Gastrocnemius medialis (tissue), 4 donors: ENCODE results near the gene LRMDA. TPM values are rescaled to one million over a fixed set of nuclear protein-coding genes. Genes with fewer than 3 reads are reported as not detected.

Experiments
- ATAC-seq, 2 donors: fragments of 150-250 bp; one replicate each; pipeline ENCODE4 v1.9.1; 2016
- DNase-seq, 2 donors: peaks; one replicate each; pipeline ENCODE4 v3.0.0-alpha.2; 2019
- H3K27ac ChIP-seq, 4 donors: fragments of 200-600 bp; sonication (generic); 1 replicate in 1 of 4; 2 replicates in 3 of 4; pipeline ENCODE4 v1.5.1; 2016 to 2018; ENCODE audit warnings: mild to moderate bottlenecking in 2 of 4, moderate library complexity in 1 of 4
- H3K27me3 ChIP-seq, 3 donors: fragments of 200-600 bp; sonication (generic) in 2 of 3; 1 replicate in 1 of 3; 2 replicates in 2 of 3; pipeline versions ENCODE4 v1.5.1 to v1.6.0; 2016 to 2019; ENCODE audit warnings: mild to moderate bottlenecking in 1 of 3, moderate library complexity in 1 of 3
- H3K36me3 ChIP-seq, 2 donors: fragments of 200-600 bp; sonication (generic) in 1 of 2; one replicate each; pipeline ENCODE4 v1.5.1; 2017 to 2018
- H3K4me1 ChIP-seq, 2 donors: fragments of 200-600 bp; sonication (generic) in 1 of 2; one replicate each; pipeline ENCODE4 v1.5.1; 2016 to 2017; ENCODE audit warnings: mild to moderate bottlenecking in 2 of 2
- H3K4me3 ChIP-seq, 4 donors: fragments of 200-600 bp; sonication (generic) in 3 of 4; 1 replicate in 1 of 4; 2 replicates in 3 of 4; pipeline ENCODE4 v1.5.1; 2016 to 2019; ENCODE audit warnings: mild to moderate bottlenecking in 2 of 4
- H3K9me3 ChIP-seq, 3 donors: fragments of 200-600 bp; sonication (generic) in 2 of 3; 1 replicate in 1 of 3; 2 replicates in 2 of 3; pipeline ENCODE4 v1.5.1; 2016 to 2019
- POLR2A ChIP-seq, 2 donors: fragments of 450-650 bp; IDR thresholded peaks; one replicate each; pipeline ENCODE4 v1.6.1; 2017; ENCODE audit warnings: antibody characterized with exemption in 2 of 2, mild to moderate bottlenecking in 2 of 2, moderate library complexity in 2 of 2
- in situ Hi-C, 4 donors: fragments of 200-750 bp; cut with MboI; loops; one replicate each; pipeline versions ENCODE4 v1.15.0 to v1.8.0; 2017; ENCODE audit warnings: low sequenced_read_pairs in 4 of 4
- intact Hi-C: fragments of 100-400 bp; cut with DNase I; formaldehyde crosslinking; loops from one replicate; pipeline ENCODE4 v1.15.1; 2023; ENCODE audit warnings: low total_unique reads
- total RNA-seq, 4 donors: library from RNA; depleted of rRNA; stranded (reverse); fragments of >200 nt; gene quantifications; one replicate each; pipeline versions ENCODE4 v1.1.0 to v1.2.3, GENCODE V29; 2016
- TF ChIP-seq, protein P1 (sequence below), 5 experiments: fragments of 450-650 bp in 3 of 5; fragments of 200-600 bp in 2 of 5; sonication (generic) in 2 of 5; IDR thresholded peaks in 4 of 5; conservative IDR thresholded peaks in 1 of 5; 1 replicate in 4 of 5; 2 replicates in 1 of 5; pipeline ENCODE4 v1.5.1; 2016 to 2019; ENCODE audit warnings: antibody characterized with exemption in 5 of 5, mild to moderate bottlenecking in 3 of 5, moderate library complexity in 3 of 5

Gene LRMDA
- total RNA-seq, 4 donors from 2014 or later, result 0.80 to 4.5 (median 1.4) TPM

DNA sequence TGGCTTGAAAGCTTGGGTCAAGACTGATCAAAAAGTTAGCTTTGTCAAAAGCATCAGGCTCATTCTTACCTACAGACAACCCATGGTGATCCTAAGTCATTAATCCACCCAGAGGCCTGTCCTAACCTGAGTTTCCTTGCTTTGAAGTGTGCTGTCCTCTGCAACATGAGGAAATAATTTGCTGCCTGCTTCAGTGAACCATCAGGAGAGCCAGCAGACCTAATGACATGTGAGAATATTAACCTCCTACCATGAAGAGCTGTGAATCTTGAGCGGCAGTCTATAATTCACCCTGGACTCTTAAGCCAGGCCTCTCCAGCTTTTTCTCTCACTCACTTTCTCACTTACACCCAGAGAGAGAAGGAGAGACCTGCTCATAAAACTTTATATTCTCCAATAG lies 590.0 kb downstream of the LRMDA start:
- ATAC-seq, result no peak
- in situ Hi-C loops, result no loop called here
- intact Hi-C loops, result no loop called here
- no peaks in the 10 kb centered on the region for H3K4me1 ChIP-seq
- no peaks in the 10 kb centered on the region for H3K27me3 ChIP-seq
- TF ChIP-seq, protein P1, sequence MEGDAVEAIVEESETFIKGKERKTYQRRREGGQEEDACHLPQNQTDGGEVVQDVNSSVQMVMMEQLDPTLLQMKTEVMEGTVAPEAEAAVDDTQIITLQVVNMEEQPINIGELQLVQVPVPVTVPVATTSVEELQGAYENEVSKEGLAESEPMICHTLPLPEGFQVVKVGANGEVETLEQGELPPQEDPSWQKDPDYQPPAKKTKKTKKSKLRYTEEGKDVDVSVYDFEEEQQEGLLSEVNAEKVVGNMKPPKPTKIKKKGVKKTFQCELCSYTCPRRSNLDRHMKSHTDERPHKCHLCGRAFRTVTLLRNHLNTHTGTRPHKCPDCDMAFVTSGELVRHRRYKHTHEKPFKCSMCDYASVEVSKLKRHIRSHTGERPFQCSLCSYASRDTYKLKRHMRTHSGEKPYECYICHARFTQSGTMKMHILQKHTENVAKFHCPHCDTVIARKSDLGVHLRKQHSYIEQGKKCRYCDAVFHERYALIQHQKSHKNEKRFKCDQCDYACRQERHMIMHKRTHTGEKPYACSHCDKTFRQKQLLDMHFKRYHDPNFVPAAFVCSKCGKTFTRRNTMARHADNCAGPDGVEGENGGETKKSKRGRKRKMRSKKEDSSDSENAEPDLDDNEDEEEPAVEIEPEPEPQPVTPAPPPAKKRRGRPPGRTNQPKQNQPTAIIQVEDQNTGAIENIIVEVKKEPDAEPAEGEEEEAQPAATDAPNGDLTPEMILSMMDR (IDR thresholded peaks at IDR 0.05 in 4 of 5, conservative IDR thresholded peaks at IDR 0.05 in 1 of 5), result no peak
- no peak for TF ChIP-seq POLR2A (IDR thresholded peaks at IDR 0.05)
- DNase-seq, result no peak
- H3K27ac ChIP-seq, result no peak overlapping the region
- H3K36me3 ChIP-seq, result no peaks in the 10 kb centered on the region
- no peak overlapping the region for H3K4me3 ChIP-seq
- H3K9me3 ChIP-seq, result no peaks in the 10 kb centered on the region

DNA sequence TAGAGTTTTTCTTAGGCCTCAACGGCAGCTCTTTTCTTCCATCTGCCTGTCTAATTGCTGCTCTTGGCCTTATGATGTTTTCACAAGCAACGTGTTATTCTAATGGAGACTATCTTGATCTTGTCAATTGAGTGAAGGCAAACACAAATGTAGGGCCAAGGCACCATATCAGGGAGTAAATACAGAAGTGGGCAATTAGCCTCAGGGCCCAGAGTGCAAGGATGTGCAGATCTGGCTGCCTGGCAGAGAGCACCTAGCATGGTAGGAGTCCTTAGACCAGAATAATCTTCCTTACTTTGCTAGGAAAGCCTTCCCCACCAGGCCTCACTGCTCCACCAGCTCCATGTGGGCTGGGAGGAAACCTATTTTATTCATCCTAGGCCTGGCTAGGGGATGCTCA lies 590.9 kb downstream of the LRMDA start:
- DNase-seq, result no peak
- H3K4me1 ChIP-seq, result no peaks in the 10 kb centered on the region
- no peaks in the 10 kb centered on the region for H3K36me3 ChIP-seq
- in situ Hi-C loops (no loop called here), intact Hi-C loops (no loop called here)
- H3K27ac ChIP-seq, result no peak overlapping the region
- no peak overlapping the region for H3K4me3 ChIP-seq
- no peak for TF ChIP-seq POLR2A (IDR thresholded peaks at IDR 0.05)
- TF ChIP-seq, protein P1 (IDR thresholded peaks at IDR 0.05 in 4 of 5, conservative IDR thresholded peaks at IDR 0.05 in 1 of 5), result no peak
- no peak for ATAC-seq
- H3K9me3 ChIP-seq, result no peaks in the 10 kb centered on the region
- no peaks in the 10 kb centered on the region for H3K27me3 ChIP-seq

DNA sequence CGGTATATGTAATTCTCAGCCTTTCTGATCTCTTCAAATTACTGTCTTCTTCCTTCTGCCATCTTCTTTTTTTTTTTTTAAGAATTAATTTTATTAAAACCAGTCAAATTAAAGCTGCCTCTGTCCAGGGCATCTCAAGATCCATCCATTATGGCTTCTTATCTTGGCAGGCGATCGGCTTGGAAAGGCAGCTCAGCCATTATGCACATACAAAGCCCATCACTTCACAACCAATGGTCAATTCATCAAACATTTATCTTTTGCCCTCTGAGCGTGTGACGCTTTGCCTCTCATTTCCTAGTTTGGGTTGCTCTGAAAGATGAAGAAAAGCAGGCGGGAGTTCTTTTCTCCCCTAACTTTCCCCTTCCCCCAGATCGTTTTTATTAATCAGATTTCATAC lies 591.6 kb downstream of the LRMDA start:
- Histone ChIP-seq H3K27ac (no peak overlapping the region), H3K4me3 (no peak overlapping the region), H3K9me3 (no peaks in the 10 kb centered on the region), H3K27me3 (no peaks in the 10 kb centered on the region), H3K36me3 (no peaks in the 10 kb centered on the region), H3K4me1 (no peaks in the 10 kb centered on the region)
- intact Hi-C loops, result no loop called here
- DNase-seq, result no peak
- ATAC-seq, result no peak
- TF ChIP-seq POLR2A (IDR thresholded peaks at IDR 0.05), result no peak
- TF ChIP-seq, protein P1 (IDR thresholded peaks at IDR 0.05 in 4 of 5, conservative IDR thresholded peaks at IDR 0.05 in 1 of 5), result no peak
- in situ Hi-C loops, result no loop called here

DNA sequence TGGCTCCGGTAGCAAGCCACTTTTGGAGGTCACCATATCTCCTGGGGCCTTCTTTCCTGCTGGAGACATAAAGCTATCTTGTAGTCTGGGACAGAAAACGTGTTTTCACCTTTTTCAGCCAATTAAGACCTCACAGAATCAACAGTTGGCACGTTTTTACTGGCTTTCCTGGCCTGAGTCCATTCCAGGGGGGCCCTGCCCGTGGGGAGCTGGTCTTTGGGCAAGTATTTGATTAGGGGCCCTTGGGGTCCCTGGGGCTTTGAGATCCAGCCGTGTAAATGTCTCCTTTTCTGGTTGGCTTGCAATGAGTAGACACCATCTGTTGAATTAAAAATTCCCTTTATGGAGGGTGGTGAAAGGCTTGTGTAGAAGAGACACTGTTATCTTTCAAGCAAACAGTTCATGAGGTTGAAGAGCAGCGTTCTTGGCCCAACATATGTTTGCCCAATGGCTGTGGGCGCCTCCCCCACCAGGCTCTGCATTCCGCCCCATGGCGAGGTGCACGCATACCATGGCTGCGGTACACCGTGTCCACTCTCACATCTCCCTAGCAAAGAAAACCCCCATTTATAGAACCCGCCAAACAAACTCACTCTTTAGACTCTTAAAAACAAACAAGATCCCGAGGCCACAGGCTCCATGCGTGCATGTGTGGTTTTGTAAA lies 593.2 kb downstream of the LRMDA start:
- TF ChIP-seq, protein P1 (IDR thresholded peaks at IDR 0.05 in 4 of 5, conservative IDR thresholded peaks at IDR 0.05 in 1 of 5), result no peak
- no peak for TF ChIP-seq POLR2A (IDR thresholded peaks at IDR 0.05)
- H3K4me1 ChIP-seq, result no peaks in the 10 kb centered on the region
- no peaks in the 10 kb centered on the region for H3K36me3 ChIP-seq
- H3K27ac ChIP-seq, result no peak overlapping the region
- H3K27me3 ChIP-seq, result no peaks in the 10 kb centered on the region
- in situ Hi-C loops (loop anchor here in 1 of 4 donors (25.0 kb wide), 1 partner anchor 637 kb away; no protein-coding TSS in a partner anchor), intact Hi-C loops (no loop called here)
- no peaks in the 10 kb centered on the region for H3K9me3 ChIP-seq
- no peak for DNase-seq
- H3K4me3 ChIP-seq, result no peak overlapping the region
- no peak for ATAC-seq

DNA sequence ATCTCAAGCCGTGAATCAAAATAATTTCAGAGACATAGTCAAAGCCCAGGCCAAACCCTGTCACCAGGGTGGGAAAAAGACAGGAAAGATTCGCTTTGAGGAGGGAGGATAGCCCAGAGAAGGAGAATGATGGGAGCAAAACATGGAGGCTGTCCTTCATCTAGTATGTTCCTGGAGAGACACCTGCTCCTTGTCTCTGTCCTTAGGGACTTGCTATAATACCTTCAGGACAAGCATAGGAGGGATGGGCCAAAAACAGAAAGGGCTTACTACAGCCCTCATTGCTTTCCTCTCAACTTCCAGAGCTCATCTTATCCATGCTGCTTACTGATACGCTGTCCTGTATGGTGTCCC lies 593.7 kb downstream of the LRMDA start:
- H3K4me1 ChIP-seq, result no peaks in the 10 kb centered on the region
- H3K27ac ChIP-seq, result no peak overlapping the region
- intact Hi-C loops, result no loop called here
- no peak for ATAC-seq
- H3K4me3 ChIP-seq, result no peak overlapping the region
- no peak for DNase-seq
- no peaks in the 10 kb centered on the region for H3K27me3 ChIP-seq
- no peaks in the 10 kb centered on the region for H3K9me3 ChIP-seq
- in situ Hi-C loops, result loop anchor here in 1 of 4 donors (25.0 kb wide), 1 partner anchor 638 kb away; no protein-coding TSS in a partner anchor
- no peaks in the 10 kb centered on the region for H3K36me3 ChIP-seq
- TF ChIP-seq POLR2A (IDR thresholded peaks at IDR 0.05), result no peak
- TF ChIP-seq, protein P1 (IDR thresholded peaks at IDR 0.05 in 4 of 5, conservative IDR thresholded peaks at IDR 0.05 in 1 of 5), result no peak
